Fibroblast of skin of right biceps (primary cell): ENCODE data around the gene DHTKD1.
"Not testable (repeated sequence)": the region's sequence is repeated elsewhere in the genome, so short reads cannot be mapped to it uniquely, and the experiment has no call there.

ENCODE experiments used
- DNase-seq: peaks from one replicate; pipeline ENCODE4 v3.0.0-alpha.2; 2013

DHTKD1 gene

GRCh38 chr10:12150163-12150562 is 81.4 kb downstream of the DHTKD1 start:
- no peak for DNase-seq

- no peak for DNase-seq
Measured at GRCh38 chr10:12154516-12154915, 85.8 kb downstream of the DHTKD1 start.

GRCh38 chr10:12156367-12157123 is 87.8 kb downstream of the DHTKD1 start:
- no peak for DNase-seq

DNA sequence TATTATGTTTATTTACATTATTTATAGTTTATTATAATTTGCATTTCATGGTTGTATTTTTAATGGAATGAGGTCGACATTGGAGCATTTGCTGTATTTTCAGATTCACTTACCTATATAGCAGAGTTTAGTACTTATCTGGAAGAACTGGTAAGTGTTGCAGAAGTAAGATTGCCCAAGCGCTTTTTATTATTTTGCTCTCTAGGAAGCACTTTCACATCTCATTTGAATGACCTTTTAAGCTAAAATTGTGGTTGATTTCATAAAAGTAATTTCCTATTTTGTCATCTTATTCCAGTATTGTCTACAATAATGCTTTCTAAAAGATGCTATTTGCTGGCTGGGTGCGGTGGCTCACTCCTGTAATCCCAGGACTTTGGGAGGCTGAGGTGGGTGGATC is 89.4 kb downstream of the DHTKD1 start:
- no peak for DNase-seq

GRCh38 chr10:12160664-12161063 is 91.9 kb downstream of the DHTKD1 start:
- no peak for DNase-seq

DNA sequence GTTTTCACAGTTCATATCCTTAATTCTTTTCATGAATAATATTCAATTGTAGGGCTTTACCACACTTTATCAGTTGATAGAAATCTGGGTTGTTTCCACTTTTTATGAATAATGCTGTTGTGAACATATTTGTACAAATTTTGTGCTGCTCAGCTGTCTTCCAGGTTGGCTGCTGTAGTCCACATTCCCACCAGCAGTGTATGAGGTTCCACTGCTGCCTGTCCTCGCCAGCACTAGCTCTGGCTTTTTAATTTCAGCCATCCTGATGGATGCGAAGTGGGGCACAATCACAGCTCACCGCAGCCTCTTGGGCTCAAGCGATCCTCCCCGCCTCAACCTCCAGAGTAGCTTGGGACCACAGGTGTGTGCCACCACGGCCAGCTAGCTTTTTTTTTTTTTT is 94.2 kb downstream of the DHTKD1 start:
- no peak for DNase-seq

- DNase-seq = no peak
Measured at GRCh38 chr10:12164085-12164484, 95.3 kb downstream of the DHTKD1 start.

DNA sequence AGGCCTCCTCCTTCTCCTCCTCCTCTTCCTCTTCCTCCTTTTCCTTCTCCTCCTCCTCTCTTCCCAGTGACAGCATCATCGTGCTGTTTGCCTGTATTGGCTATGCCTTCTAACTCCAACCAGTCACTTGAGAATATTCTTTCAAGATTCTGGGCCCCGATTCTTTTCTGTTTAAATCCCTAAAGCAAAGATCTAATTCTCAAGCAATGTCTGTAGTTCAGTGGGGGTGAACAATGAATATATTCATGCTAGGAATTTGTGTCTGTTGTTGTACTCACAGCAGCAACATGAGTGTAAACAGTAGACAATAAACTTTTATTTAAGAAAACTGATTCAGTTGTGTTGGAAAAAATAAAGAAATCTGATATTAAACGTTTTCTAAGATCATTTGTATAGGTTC is 96.3 kb downstream of the DHTKD1 start:
- DNase-seq = no peak

DNA sequence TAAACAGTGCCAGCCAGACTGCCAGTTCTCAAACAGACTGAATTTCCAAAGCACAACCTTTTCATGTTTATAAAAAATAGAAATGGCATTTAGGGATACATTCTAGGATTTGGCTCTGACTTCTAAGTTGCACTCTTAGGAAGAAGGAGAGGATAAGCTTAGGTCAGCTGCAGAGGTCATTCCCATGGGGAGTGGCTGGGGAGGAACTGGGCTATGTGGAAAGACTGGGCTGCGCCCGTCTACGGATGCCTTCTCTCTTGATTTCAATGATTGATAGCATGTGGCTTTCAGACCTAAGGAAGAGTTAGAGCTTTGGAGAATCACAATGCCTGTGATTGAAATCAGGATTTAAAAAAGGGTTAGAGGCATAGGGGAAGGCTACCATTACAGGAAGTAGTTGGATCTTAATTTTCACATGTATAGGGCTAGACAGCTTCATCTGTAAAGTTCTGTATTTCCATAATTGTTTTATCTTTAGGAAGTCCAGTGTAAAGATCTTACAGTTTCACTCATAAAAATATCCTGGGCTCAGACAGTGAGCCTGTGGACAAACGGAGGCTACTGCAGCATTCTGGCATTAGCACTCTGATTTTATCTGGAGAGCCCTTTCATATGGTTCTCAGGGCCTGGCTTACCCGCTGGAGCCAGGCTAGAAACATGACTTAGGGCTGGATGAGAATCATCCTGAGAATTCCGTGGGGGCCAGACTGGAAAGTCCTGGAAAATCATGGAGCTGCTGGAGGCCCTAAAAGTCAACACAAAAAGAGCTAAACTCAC is 97.4 kb downstream of the DHTKD1 start:
- no peak for DNase-seq

- DNase-seq = not testable (repeated sequence)
Measured at GRCh38 chr10:12171512-12171911, 102.8 kb downstream of the DHTKD1 start.
